Endothelial cell of hepatic sinusoid (primary cell): ENCODE results near the gene EEF1A2.

Experiments used
- in situ Hi-C: cut with HindIII; loops from 2 replicates; pipeline ENCODE4 v1.10.0; 2017; ENCODE audit warnings: low sequenced_read_pairs

The EEF1A2 gene

GRCh38 chr20:63537525-63538203 lies 38.8 kb upstream of the EEF1A2 start:
- in situ Hi-C loops: loop anchor here (5.0 to 10.0 kb wide), 6 partner anchors 57 to 345 kb away; partner anchors contain the start of gene KCNQ2

GRCh38 chr20:63536997-63537524 lies 38.2 kb upstream of the EEF1A2 start, which contains the start of gene PTK6:
PTK6 (minus strand) TSS chr20:63537376; CDS start chr20:63537314, 62 bp downstream.
- in situ Hi-C loops: loop anchor here (5.0 to 10.0 kb wide), 6 partner anchors 58 to 345 kb away; partner anchors contain the start of gene KCNQ2

GRCh38 chr20:63536241-63536977 lies 37.5 kb upstream of the EEF1A2 start:
- in situ Hi-C loops: loop anchor here (5.0 to 10.0 kb wide), 6 partner anchors 58 to 346 kb away; partner anchors contain the start of gene KCNQ2

GRCh38 chr20:63534831-63535651 lies 36.2 kb upstream of the EEF1A2 start:
- in situ Hi-C loops: loop anchor here (5.0 to 10.0 kb wide), 6 partner anchors 60 to 347 kb away; partner anchors contain the start of gene KCNQ2

- in situ Hi-C loops: loop anchor here (10.0 kb wide), 1 partner anchor 60 kb away; no protein-coding TSS in a partner anchor
These were observed 35.5 kb upstream of the EEF1A2 start for GRCh38 chr20:63534427-63534830.

GRCh38 chr20:63533871-63534393 lies 35.0 kb upstream of the EEF1A2 start:
- in situ Hi-C loops: loop anchor here (10.0 kb wide), 1 partner anchor 61 kb away; no protein-coding TSS in a partner anchor

GRCh38 chr20:63533388-63533787 lies 34.5 kb upstream of the EEF1A2 start:
- in situ Hi-C loops: loop anchor here (10.0 kb wide), 1 partner anchor 61 kb away; no protein-coding TSS in a partner anchor

GRCh38 chr20:63532449-63532971 lies 33.6 kb upstream of the EEF1A2 start:
- in situ Hi-C loops: loop anchor here (10.0 kb wide), 1 partner anchor 62 kb away; no protein-coding TSS in a partner anchor

- in situ Hi-C loops: loop anchor here (10.0 kb wide), 1 partner anchor 63 kb away; no protein-coding TSS in a partner anchor
These were observed 33.0 kb upstream of the EEF1A2 start for GRCh38 chr20:63531686-63532448.

- in situ Hi-C loops: loop anchor here (10.0 kb wide), 1 partner anchor 64 kb away; no protein-coding TSS in a partner anchor
These were observed 31.9 kb upstream of the EEF1A2 start for GRCh38 chr20:63530788-63531160.

GRCh38 chr20:63529861-63530787 lies 31.2 kb upstream of the EEF1A2 start:
- in situ Hi-C loops: loop anchor here (10.0 kb wide), 1 partner anchor 65 kb away; no protein-coding TSS in a partner anchor

GRCh38 chr20:63529180-63529860 lies 30.4 kb upstream of the EEF1A2 start:
- in situ Hi-C loops: no loop called here

- in situ Hi-C loops: no loop called here
These were observed 28.3 kb upstream of the EEF1A2 start for GRCh38 chr20:63527184-63527583.

GRCh38 chr20:63525971-63526370 lies 27.1 kb upstream of the EEF1A2 start:
- in situ Hi-C loops: no loop called here

GRCh38 chr20:63525185-63525584 lies 26.3 kb upstream of the EEF1A2 start:
- in situ Hi-C loops: no loop called here

- in situ Hi-C loops: no loop called here
These were observed 24.2 kb upstream of the EEF1A2 start for GRCh38 chr20:63522981-63523611.
